ENCODE measurements around the gene SRSF4.

GRCh38 chr1:29142714-29143113, 39.0 kb downstream of the SRSF4 start:
- TF ChIP-seq EZH2 (IDR thresholded peaks at IDR 0.05; ENCODE audit: borderline replicate concordance) = no peak
- TF ChIP-seq, protein P1, sequence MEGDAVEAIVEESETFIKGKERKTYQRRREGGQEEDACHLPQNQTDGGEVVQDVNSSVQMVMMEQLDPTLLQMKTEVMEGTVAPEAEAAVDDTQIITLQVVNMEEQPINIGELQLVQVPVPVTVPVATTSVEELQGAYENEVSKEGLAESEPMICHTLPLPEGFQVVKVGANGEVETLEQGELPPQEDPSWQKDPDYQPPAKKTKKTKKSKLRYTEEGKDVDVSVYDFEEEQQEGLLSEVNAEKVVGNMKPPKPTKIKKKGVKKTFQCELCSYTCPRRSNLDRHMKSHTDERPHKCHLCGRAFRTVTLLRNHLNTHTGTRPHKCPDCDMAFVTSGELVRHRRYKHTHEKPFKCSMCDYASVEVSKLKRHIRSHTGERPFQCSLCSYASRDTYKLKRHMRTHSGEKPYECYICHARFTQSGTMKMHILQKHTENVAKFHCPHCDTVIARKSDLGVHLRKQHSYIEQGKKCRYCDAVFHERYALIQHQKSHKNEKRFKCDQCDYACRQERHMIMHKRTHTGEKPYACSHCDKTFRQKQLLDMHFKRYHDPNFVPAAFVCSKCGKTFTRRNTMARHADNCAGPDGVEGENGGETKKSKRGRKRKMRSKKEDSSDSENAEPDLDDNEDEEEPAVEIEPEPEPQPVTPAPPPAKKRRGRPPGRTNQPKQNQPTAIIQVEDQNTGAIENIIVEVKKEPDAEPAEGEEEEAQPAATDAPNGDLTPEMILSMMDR (IDR thresholded peaks at IDR 0.05; ENCODE audit: poor library complexity) = no peak
- TF ChIP-seq EZH2phosphoT487 (IDR thresholded peaks at IDR 0.05; ENCODE audit: low read depth, severe bottlenecking, unreplicated experiment) = no peak

Data from hepatocyte (in vitro differentiated cells).